H1 (cell line): ENCODE measurements around the gene RALGAPA2. TPM values are rescaled to one million over a fixed set of nuclear protein-coding genes. Genes with fewer than 3 reads are reported as not detected.

Experiments
- CBX5 ChIP-seq: fragments of 300-800, 300-1000 bp; sonication (generic); IDR thresholded peaks from 2 replicates; pipeline ENCODE4 v1.7.1; 2016; ENCODE audit warnings: antibody characterized with exemption, low read length, low read depth
- E2F6 ChIP-seq: IDR thresholded peaks from 2 replicates; pipeline ENCODE4 v1.6.1; 2012; ENCODE audit warnings: inconsistent platforms
- EP300 ChIP-seq, 2 experiments: IDR thresholded peaks; 1 replicate in 1 of 2; 2 replicates in 1 of 2; pipeline ENCODE4 v1.6.1; 2011 to 2012; ENCODE audit warnings: low read depth in 2 of 2, low read length in 2 of 2, mild to moderate bottlenecking in 2 of 2, borderline replicate concordance in 1 of 2, inconsistent platforms in 1 of 2, moderate library complexity in 1 of 2
- RBBP5 ChIP-seq: IDR thresholded peaks from 2 replicates; pipeline ENCODE4 v1.7.1; 2012; ENCODE audit warnings: low read depth, mild to moderate bottlenecking, inconsistent platforms, low read length, moderate library complexity, borderline replicate concordance
- RXRA ChIP-seq: IDR thresholded peaks from 2 replicates; pipeline ENCODE4 v1.6.1; 2011; ENCODE audit warnings: low read depth, mild to moderate bottlenecking, low read length, moderate library complexity; ENCODE audit not compliant: insufficient read depth
- polyA plus RNA-seq, 7 experiments: library from polyadenylated mRNA; depleted of rRNA in 3 of 7; stranded (reverse) in 5 of 7; unstranded in 2 of 7; fragments of >200 nt in 5 of 7; fragments of 200-250 nt in 2 of 7; gene quantifications; 1 replicate in 5 of 7; 2 replicates in 1 of 7; 4 replicates in 1 of 7; pipeline versions ENCODE4 v1.2.1 to v1.2.3, GENCODE V29; 2011 to 2013; ENCODE audit warnings: missing spikeins in 2 of 7, mixed read lengths in 2 of 7
- total RNA-seq: library from RNA; stranded (reverse); fragmentation: NEBNext Ultra II Directional; extraction: Animal tissue kit (Norgen Biotek cat#: 25700); gene quantifications from 2 replicates; pipeline ENCODE4 v1.2.1, GENCODE V29; 2021

RALGAPA2 gene
- total and polyA plus RNA-seq, 2 of the 8 experiments (the other 6 are each of a cell fraction or from before 2014, with no cell fraction given): 5.1 to 25.5 TPM

- TF ChIP-seq E2F6 (no peak), RBBP5 (no peak), EP300 (IDR thresholded peaks at IDR 0.05; ENCODE audit: borderline replicate concordance in 1 of 2, low read depth in 2 of 2, low read length in 2 of 2) (no peak), RXRA (no peak), CBX5 (no peak)
Measured at GRCh38 chr20:20518263-20518662, 194.2 kb downstream of the RALGAPA2 start (continued).
